ENCODE data around the gene SPACA9.

The SPACA9 gene

DNA sequence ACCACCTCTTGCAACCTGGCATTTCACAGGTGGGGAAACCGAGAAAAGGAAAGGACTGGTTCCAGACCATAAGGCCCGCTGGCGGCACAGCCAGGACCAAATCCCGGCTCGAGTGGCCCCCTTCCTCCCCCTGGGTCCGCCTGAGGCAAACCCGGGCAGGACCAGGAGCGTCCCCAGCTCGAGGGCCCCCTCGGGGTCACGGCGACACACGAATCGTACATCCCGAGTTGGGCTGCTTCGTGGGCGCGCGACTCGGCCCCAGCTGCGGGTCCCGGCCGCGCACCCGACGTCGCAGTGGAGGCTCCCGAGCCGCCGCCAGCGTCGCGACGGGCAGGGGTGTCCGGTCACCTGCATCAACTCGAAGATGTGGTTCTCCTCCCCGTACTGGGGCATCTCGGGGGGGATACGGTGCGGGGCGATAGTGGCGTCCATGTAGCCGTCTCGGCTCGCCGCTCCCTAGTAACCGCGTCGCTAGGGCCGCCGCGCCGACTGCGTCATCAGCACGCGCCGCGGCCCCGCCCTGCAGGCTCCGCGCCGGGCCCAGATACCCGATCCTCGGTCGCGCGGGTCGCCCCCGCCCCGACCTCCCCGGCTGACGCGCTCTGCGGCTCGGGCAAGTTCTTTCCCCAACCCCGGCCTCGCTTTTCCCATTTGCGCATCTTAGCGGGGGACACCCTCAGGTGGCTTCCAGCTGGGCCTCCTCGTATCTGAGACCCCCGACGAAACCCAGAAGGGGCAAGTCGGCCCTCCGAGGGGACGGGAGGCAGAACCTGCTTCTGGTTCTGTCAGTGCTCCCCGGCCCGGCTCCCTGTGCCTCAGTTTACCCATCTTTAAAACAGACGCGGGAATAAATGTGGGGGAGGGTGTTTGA, 639 bp upstream of the SPACA9 start, which contains the start of gene AK8:
TSS of gene AK8 (minus strand) at position 461 of the 871 bp plus-strand sequence. CDS start at position 432, 29 bp downstream.
- H3K4me3 ChIP-seq (ENCODE audit: low read length), result peak within 1 kb of the TSS; percentile 89
- TF ChIP-seq ZNF274 (IDR thresholded peaks at IDR 0.05; ENCODE audit: low read depth, low read length), result no peak

DNA sequence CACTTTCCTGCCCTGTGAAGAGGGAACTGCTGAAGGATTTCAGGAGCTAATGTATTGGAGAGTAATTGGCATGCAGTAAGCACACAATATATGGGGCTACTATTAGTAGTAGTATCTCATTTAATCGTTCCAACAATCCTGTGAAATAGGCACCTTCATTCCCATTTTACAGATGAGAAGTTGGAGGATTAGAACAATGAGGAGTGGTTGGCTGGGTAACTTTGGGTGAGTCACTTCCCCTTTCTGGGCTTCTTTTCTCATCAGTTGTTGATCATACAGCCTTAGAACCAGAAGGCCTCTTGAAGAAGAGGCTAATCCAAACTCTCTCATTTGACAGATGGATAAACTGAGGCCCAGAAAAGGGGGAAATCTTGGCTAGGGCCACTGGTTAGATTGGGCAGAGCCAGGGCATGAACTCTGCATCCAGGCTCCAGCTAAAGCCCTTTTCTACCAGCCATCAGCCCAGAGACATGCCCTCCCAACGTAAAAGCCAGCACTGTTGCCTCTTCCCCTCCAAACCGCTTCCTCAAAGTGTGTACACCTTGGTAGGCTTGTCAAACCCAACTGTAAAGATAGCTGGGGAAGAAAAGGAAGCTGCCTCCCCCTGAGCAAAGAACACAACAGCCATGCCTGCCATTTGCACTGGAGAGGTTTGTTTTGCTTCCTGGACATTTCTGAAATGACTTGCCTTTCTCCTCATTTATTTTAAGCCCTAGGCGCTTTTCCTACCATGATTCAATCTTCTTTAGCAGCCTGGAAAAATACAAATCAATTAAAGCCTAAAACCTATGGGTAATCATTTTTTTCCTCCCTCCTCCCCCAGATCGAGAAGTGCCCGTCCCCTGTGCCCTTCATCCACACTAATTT, 992 bp downstream of the SPACA9 start:
- no peak overlapping the region for H3K4me3 ChIP-seq (ENCODE audit: low read length)
- TF ChIP-seq ZNF274 (IDR thresholded peaks at IDR 0.05; ENCODE audit: low read depth, low read length), result no peak

DNA sequence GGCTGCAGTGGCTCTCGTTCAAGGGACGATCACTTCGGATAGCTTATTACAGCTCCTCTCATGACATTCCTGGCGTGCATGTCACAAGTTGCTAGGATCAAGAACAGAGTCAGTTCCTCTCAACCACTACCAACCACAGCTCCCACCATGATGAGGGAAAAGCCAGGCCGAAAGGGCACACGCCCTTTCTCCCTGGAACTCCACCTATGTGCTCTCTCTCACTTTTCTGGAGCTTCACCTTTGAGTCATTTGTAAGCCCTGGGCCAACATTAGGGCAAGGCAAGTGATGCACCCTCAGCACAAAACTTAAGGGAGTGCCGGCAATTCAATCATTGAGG, 1.6 kb downstream of the SPACA9 start:
- H3K4me3 ChIP-seq (ENCODE audit: low read length), result no peak overlapping the region
- no peak for TF ChIP-seq ZNF274 (IDR thresholded peaks at IDR 0.05; ENCODE audit: low read depth, low read length)

DNA sequence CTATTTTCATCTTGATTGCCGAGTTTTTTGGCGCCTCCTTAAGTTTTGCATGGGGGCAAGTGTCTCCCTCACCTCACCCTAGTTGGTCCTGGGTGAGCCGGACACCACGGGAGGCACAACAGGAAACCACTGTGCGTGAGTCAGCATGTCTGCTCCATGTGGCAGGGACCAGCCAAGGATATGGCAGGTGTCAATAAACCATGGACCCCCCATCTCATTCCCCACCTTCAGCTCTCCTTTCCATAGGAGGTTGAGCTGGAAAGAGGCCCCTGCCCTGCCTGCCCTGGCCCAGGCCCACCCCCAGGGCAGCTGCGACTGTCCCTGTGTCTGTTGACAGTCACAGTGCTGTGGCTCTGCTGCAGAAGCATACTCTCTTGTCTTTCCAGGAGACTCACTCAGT, 3.1 kb downstream of the SPACA9 start:
- H3K4me3 ChIP-seq (ENCODE audit: low read length), result no peak overlapping the region
- TF ChIP-seq ZNF274 (IDR thresholded peaks at IDR 0.05; ENCODE audit: low read depth, low read length), result no peak

DNA sequence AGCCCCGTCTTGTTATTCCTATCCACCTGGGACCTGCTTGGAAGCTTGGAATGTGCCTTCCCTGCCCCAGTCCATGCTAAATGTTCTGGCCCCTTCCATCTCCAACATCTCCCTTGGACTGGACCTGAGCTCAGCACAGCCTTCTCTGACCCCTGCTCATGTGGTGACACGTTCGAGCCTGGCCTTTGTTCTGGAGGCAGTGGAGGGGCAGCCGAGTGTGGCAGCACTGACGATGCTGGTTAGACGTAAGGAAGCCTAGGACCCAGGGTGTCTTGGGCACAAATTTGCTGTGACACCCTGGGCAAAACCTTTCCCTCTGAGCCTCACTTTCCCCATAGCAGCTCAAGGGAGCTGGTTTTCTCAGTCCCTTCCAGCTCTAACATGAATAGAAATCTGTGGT, 3.9 kb downstream of the SPACA9 start:
- H3K4me3 ChIP-seq (ENCODE audit: low read length), result no peak overlapping the region
- no peak for TF ChIP-seq ZNF274 (IDR thresholded peaks at IDR 0.05; ENCODE audit: low read depth, low read length)

DNA sequence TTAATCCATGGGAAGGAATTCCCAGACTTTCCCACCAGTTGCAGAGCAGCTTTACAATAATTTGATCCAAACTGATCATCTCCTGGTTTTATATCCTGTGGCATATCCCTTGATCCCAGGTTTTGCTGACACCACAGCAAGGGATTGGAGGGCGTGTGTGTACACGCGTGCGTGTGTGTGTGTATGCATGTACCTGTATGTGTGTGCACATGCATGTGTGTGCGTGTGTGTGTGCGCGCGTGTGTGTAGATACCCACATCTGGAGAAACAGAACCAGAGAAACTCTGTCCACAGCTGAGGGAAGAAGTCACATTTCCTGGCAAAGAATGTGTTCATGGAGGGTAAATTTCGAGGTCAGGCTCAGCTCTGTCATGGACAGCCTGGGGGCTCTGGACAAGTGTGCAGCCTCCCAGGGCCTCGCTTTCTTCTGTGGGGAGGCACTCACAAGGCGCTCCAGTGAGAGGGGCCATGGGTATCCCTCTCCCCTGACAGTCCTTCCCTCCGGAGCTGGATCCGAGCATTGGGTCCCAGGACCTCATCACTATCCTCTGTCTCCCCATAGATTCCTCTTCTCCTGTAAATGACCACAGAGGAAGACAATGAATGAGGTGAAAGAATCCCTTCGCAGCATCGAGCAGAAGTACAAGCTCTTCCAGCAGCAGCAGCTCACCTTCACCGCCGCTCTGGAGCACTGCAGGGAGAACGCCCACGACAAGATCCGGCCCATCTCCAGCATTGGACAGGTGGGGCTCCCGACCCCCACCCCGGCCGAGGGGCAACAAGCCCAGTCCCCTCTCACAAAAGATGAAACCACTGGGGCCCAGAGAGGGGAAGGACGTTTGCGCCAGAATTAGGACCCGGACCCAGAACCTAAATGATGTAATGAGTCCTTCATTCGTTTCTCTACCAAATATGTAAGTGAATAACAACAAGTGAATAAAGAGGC, 4.9 kb downstream of the SPACA9 start:
- TF ChIP-seq ZNF274 (IDR thresholded peaks at IDR 0.05; ENCODE audit: low read depth, low read length), result no peak
- H3K4me3 ChIP-seq (ENCODE audit: low read length), result no peak overlapping the region

DNA sequence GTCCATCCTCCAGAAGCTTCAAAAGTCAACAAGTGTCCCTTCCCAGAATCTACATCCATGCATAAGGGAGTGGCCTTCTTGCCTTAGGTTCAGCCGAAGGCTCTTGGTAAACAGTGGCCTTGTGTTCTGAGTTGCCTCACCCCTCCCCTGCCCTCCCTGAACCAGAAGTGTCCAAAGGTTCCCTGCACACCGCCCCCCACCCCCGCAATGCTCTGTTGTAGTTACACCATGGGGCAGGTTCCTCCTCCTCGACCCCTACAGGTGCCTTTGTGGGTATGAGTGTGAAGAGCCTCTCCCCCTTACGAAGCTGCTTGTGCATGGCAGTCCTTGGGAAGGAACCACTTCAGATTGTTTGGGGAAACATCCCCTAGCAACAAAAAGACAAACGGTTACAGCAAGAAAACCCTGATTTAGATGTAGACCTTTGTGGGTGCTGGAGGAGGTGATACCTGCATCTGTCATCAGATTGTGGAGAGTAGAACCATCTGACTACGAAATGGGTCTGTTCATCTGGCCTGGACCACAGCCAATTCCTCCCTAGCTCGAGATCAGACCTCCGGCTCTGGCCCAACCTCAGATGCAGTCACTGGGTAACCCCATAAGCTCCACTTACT, 7.1 kb downstream of the SPACA9 start:
- H3K4me3 ChIP-seq (ENCODE audit: low read length), result no peak overlapping the region
- no peak for TF ChIP-seq ZNF274 (IDR thresholded peaks at IDR 0.05; ENCODE audit: low read depth, low read length)

DNA sequence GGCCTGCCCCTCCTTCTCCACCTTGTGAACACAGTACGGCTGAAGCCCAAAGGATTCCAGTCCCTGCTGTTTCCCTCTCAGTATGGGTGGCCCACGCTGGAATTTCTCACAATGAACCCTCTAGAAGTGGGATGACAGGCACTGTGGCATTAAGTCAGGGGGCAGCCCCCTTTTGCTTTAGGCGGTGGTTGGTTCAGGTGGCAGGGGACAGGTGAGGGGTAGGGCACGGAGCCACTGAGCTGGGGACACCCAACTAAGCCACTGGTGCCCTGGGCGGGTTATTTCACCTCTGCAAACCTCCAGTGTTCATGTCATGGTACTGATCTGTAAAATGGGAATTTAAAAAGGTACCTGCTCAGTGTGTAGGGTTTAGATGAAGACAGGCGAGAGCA, 7.6 kb downstream of the SPACA9 start:
- TF ChIP-seq ZNF274 (IDR thresholded peaks at IDR 0.05; ENCODE audit: low read depth, low read length), result no peak

DNA sequence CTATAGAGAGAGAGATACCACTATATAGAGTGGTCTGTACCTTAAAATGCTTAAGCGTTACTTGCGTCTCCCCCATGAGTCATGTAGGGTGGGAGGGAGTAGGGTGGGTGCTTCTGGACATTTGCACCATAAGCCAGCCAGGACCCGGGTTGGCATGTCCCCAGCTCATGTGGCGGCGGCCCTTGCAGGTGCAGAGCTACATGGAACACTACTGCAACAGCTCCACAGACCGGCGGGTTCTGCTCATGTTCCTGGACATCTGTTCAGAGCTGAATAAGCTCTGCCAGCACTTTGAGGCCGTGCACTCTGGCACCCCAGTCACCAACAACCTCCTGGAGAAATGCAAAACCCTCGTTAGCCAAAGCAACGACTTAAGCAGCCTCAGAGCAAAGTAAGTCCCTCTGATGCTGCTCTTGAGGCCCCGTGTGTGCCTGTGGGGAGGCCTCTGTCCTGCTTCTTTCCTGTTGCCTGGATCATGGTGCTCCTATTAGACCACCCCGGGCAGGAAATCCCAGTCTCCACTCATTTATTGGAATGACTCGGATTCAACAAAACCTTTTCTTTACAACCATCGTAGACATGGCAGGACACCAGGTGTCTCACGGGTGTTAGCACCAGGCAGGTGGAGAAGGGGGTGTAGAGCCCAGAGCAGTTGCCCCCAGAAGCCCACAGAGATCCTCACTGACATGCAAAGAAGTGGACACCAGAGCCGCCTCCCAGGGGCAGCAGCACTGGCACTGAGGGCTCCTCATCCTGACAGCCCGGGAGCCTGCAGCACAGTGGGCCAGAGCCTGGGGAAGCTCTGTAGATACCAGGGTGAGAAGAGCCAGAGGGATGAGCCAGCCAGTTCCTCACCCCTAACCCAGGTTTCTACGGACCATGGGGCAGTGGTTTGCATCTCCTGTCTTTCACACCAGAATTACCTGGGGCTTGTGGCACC, 8.8 kb downstream of the SPACA9 start:
- no peak for TF ChIP-seq ZNF274 (IDR thresholded peaks at IDR 0.05; ENCODE audit: low read depth, low read length)
- no peak overlapping the region for H3K4me3 ChIP-seq (ENCODE audit: low read length)

More for the DNA sequence above, 7.6 kb downstream of the SPACA9 start:
- no peak overlapping the region for H3K4me3 ChIP-seq (ENCODE audit: low read length)

DNA sequence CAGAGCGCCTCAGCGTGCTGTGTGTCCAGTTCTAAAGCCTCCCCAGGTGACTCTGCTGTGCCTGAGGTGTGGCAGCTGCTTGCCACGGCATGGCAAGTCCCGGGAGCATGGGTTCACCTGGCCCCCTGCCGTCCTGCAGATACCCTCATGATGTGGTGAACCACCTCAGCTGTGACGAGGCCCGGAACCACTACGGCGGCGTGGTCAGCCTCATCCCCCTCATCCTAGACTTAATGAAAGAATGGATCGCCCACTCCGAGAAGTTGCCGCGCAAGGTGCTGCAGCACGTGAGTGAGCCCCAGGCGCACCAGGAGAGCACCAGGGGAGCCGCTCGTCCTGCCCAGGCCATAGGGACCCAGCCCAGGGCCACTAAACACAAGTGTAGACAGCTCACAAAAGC, 9.5 kb downstream of the SPACA9 start:
- TF ChIP-seq ZNF274 (IDR thresholded peaks at IDR 0.05; ENCODE audit: low read depth, low read length), result no peak
- H3K4me3 ChIP-seq (ENCODE audit: low read length), result no peak overlapping the region; the same call in 1 of the 2 replicates

DNA sequence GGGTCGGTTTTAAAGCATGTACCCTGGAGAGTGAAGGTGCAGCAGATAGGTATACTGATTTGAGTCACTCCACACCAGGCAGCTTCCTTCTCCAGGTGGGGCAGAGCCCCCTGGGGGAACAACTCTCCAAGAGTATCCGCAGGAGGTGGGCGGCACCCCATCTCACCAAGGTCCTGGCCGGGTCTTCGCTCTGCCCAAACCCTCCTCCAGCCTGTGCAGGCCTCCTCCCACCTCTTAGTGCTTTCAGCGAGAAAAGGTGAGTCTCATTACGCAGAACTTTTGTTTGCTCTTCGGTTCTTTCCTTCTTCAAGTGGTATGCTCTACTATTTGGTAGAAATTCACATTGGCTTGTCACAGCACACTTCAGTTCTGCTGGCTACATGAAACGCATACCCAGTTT, 13.7 kb downstream of the SPACA9 start:
- no peak for TF ChIP-seq ZNF274 (IDR thresholded peaks at IDR 0.05; ENCODE audit: low read depth, low read length)

DNA sequence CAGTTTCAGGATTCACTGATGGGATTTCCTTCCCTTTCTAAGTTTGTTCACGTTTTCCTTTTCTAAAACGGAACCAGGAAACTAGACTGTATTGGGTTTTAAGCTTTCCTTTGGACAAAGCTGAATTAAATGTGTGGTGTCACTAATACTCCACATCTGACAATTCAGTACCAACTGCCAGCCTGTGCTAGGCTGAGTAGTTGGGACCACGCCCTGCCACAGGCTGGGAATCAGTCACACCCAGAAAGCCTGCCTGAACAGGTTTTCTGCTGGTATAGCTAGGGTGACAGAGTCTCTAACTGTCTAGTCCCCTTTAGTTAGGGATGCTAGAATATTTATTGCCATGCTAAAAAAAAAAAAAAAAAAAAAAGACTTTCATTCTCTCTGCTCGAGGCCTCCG, 15.6 kb downstream of the SPACA9 start:
- H3K4me3 ChIP-seq (ENCODE audit: low read length), result no peak overlapping the region
- TF ChIP-seq ZNF274 (IDR thresholded peaks at IDR 0.05; ENCODE audit: low read depth, low read length), result no peak

More for the DNA sequence above, 13.7 kb downstream of the SPACA9 start:
- no peak overlapping the region for H3K4me3 ChIP-seq (ENCODE audit: low read length)
